ENCODE results near the gene CIPC.

The CIPC gene

DNA sequence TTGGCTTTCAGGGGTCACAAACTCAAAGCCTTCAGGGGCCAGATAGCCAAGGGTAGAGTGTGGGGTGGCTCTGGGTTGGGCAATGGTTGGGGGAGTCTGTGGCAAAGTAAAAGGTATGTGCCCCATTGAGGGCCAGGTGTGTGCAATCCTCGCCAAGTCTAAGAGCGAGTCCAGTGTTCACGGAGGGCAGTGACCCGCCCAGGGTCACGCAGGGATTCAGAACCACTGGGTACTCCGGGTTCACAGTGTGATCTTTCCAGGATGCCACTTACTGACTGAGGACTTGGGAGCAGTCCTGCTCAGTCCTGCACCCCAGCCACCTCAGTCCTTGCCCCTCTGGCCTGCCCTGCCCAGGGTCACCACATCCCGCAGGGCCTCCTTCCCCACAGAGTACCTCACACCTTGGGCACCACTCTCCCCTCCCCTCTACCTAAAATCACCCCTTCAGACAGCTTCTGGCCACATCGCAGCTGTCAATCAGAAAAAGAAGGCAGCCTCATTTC, 27.8 kb downstream of the CIPC start:
- no peak for DNase-seq (ENCODE audit: insufficient read length, low spot score)
- TF ChIP-seq CTCF (IDR thresholded peaks at IDR 0.05; ENCODE audit: insufficient read depth, missing control alignments) = no peak
- FAIRE-seq = no peak

- FAIRE-seq = no peak
These were observed 28.5 kb downstream of the CIPC start for GRCh38 chr14:77126461-77126990.

DNA sequence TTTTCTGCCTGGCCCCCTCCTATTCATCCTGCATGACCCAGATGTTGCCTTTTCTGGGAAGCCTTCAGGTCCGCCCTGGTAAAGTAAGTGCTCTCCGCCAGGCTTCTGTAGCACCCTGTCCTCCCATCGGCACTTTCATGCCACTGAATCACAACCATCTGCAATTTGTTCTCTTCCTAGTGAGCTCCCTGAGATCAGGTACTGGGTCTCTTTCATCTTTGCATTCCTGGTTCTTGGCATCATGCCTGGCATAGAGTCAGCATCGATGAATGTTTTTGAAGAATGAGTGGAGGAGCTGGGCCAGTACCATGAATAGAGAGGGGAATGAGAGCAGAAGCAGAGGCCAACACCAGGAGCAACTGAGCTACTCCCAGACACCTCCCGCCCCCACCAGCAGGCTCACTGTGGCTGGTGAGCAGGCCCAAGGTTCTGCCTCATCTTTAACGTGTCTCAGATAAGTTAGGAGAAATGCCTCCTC, 30.4 kb downstream of the CIPC start:
- FAIRE-seq (no peak), DNase-seq (ENCODE audit: insufficient read length, low spot score) (no peak)
- TF ChIP-seq CTCF (IDR thresholded peaks at IDR 0.05; ENCODE audit: insufficient read depth, missing control alignments) = no peak

More at GRCh38 chr14:77126461-77126990, 28.5 kb downstream of the CIPC start:
- no peak for TF ChIP-seq CTCF (IDR thresholded peaks at IDR 0.05; ENCODE audit: insufficient read depth, missing control alignments)
- no peak for DNase-seq (ENCODE audit: insufficient read length, low spot score)

GRCh38 chr14:77130386-77130785, 32.3 kb downstream of the CIPC start:
- no peak for TF ChIP-seq CTCF (IDR thresholded peaks at IDR 0.05; ENCODE audit: insufficient read depth, missing control alignments)
- DNase-seq (ENCODE audit: insufficient read length, low spot score) (no peak), FAIRE-seq (no peak)

DNA sequence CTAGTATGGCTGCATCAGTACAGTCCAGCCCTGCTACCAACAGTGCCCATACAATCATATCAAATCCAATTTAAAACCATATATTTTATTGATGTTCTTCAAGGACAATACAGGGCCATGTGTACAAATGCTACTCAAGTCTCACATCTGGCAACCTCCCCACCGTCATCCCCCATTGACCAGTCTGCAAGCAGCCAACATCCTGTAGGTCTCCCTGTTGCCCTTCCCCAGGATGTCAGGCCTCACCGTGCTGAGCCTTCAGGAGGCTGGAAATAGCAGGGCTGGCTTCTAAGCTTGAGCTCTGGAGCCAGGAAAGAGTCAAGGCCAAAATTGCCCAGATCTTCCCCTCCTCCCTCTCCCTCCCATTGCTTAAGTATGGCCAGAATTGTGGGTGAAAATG, 33.1 kb downstream of the CIPC start:
- FAIRE-seq (no peak), DNase-seq (ENCODE audit: insufficient read length, low spot score) (no peak)
- TF ChIP-seq CTCF (IDR thresholded peaks at IDR 0.05; ENCODE audit: insufficient read depth, missing control alignments) = no peak

- FAIRE-seq (no peak), DNase-seq (ENCODE audit: insufficient read length, low spot score) (no peak)
- TF ChIP-seq CTCF (IDR thresholded peaks at IDR 0.05; ENCODE audit: insufficient read depth, missing control alignments) = no peak
These were observed 33.9 kb downstream of the CIPC start for GRCh38 chr14:77131871-77132486.

DNA sequence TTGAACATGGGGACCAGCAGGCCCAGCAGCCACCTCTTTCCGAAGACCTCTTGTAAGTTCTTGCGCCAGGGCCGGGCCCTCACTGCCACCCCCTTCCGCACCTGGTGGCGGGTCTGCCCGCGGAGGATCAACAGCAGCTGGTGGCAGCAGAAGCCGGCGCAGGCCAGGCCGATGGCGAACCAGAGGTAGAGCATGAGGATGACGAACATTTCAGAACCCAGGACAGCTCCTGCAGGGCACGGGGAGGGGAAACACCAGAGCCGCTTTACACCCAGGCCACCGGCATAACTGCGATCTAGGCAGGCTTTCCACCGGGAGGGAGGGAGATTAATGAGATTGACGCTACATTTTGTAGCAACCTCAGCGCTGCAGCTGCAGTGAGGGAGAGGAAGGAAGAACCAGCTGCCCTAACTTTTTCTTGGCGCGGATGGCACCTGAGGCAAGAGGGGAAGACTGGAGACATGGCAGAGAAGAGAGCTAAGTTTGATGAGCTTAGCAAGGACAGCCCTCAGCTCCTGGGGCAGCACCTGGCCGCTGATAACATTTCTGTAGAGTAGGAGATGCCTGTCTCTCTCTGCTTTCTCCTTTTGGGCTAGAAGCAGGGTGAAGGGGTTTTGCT, 35.8 kb downstream of the CIPC start:
- DNase-seq (ENCODE audit: insufficient read length, low spot score) = no peak
- no peak for FAIRE-seq
- no peak for TF ChIP-seq CTCF (IDR thresholded peaks at IDR 0.05; ENCODE audit: insufficient read depth, missing control alignments)
